ENCODE results near the gene TUFT1.

The TUFT1 gene

DNA sequence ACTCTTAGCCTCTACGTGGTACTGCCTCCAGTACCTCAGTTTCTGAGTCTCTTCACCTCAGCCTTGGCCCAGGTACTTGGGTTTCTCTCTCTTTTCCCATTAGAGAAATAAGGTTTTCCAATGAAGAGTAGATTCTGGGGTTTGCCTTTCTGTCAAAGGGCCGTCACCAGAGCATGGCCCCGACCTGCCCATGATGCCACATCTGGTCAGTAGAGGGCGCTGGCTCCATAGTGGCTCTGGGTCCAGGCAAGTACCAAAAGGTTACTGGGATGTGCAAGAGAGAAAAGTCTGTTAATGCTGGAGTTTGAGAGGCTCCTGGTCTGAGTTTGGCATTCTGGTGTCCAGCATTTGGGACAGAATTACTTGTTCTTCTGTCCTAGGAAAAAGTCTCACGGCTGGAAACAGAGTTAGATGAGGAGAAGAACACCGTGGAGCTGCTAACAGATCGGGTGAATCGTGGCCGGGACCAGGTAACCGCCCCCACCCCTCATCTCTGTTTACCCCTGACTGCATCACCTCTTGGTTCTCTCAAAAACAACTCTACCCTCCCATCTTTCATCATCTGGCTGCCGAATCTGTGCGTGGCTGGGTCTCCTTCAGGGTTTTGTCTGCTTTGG is 5.3 kb upstream of the TUFT1 start:
- no peak overlapping the region for H3K27ac ChIP-seq
- TF ChIP-seq, protein P1, sequence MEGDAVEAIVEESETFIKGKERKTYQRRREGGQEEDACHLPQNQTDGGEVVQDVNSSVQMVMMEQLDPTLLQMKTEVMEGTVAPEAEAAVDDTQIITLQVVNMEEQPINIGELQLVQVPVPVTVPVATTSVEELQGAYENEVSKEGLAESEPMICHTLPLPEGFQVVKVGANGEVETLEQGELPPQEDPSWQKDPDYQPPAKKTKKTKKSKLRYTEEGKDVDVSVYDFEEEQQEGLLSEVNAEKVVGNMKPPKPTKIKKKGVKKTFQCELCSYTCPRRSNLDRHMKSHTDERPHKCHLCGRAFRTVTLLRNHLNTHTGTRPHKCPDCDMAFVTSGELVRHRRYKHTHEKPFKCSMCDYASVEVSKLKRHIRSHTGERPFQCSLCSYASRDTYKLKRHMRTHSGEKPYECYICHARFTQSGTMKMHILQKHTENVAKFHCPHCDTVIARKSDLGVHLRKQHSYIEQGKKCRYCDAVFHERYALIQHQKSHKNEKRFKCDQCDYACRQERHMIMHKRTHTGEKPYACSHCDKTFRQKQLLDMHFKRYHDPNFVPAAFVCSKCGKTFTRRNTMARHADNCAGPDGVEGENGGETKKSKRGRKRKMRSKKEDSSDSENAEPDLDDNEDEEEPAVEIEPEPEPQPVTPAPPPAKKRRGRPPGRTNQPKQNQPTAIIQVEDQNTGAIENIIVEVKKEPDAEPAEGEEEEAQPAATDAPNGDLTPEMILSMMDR (IDR thresholded peaks at IDR 0.05; ENCODE audit: low read depth, low read length): peak; percentile 99
- DNase-seq: peak; percentile 96
- H3K9me3 ChIP-seq (ENCODE audit: severe bottlenecking): no peaks in the 10 kb centered on the region
- no peaks in the 10 kb centered on the region for H3K27me3 ChIP-seq (ENCODE audit: insufficient read depth, low read depth, severe bottlenecking)
- H3K4me3 ChIP-seq (ENCODE audit: low read depth, low read length): no peak overlapping the region
- H3K36me3 ChIP-seq: no peaks in the 10 kb centered on the region

DNA sequence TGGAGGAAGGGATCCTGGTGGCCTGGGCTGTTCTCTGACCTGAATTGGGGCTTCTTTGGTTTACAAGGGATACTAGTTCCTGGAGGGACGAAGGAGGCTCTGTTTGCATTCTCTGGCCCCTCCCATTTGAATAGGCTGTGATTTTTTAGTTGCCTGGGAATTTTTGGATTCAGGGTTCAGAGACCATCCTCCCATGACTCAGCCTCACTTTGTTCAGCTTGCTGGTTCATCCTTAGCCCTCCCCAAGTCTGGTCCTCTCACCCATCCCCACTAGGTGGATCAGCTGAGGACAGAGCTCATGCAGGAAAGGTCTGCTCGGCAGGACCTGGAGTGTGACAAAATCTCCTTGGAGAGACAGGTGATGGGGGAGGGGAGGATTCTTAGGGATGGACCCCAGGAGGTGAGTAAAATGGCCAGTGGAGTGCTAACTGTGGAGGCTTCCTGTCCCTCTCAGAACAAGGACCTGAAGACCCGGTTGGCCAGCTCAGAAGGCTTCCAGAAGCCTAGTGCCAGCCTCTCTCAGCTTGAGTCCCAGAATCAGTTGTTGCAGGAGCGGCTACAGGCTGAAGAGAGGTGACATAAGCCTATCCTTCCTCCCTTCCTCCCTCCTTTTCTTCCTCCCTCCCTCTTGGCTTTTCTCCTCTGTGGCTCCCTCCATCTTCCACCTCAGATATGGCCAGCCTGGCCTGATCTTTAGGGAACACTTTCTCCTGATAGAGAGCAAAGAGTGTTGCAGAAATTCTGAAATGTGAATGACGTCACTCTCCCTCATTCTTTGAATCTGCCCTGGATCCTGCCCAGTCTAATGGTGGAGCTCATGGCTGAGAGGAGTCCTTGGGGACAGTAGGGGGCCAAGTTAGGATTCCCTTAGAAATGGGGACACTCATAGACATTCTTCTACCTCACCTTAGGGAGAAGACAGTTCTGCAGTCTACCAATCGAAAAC is 4.5 kb upstream of the TUFT1 start:
- DNase-seq: no peak
- Histone ChIP-seq H3K36me3 (no peaks in the 10 kb centered on the region), H3K27me3 (ENCODE audit: insufficient read depth, low read depth, severe bottlenecking) (no peaks in the 10 kb centered on the region), H3K9me3 (ENCODE audit: severe bottlenecking) (no peaks in the 10 kb centered on the region), H3K4me3 (ENCODE audit: low read depth, low read length) (no peak overlapping the region), H3K27ac (no peak overlapping the region)
- TF ChIP-seq, protein P1 (IDR thresholded peaks at IDR 0.05; ENCODE audit: low read depth, low read length): no peak

DNA sequence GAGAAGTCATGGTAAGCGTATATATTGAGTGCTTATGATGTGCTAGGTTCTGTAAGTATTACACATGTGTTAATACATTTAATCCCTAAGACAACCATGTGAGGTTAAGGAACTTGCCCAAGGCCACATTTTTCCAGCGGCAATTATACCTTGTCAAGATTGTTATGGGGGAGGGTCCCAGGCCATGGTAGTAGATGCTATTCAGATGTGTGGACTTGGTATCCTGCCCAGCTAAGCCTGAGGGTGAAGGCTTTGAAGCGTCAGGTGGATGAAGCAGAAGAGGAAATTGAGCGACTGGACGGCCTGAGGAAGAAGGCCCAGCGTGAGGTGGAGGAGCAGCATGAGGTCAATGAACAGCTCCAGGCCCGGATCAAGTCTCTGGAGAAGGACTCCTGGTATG is 3.6 kb upstream of the TUFT1 start:
- no peaks in the 10 kb centered on the region for H3K27me3 ChIP-seq (ENCODE audit: insufficient read depth, low read depth, severe bottlenecking)
- no peak overlapping the region for H3K27ac ChIP-seq
- H3K4me3 ChIP-seq (ENCODE audit: low read depth, low read length): no peak overlapping the region
- H3K9me3 ChIP-seq (ENCODE audit: severe bottlenecking): no peaks in the 10 kb centered on the region
- TF ChIP-seq, protein P1 (IDR thresholded peaks at IDR 0.05; ENCODE audit: low read depth, low read length): no peak
- no peaks in the 10 kb centered on the region for H3K36me3 ChIP-seq
- DNase-seq: no peak

DNA sequence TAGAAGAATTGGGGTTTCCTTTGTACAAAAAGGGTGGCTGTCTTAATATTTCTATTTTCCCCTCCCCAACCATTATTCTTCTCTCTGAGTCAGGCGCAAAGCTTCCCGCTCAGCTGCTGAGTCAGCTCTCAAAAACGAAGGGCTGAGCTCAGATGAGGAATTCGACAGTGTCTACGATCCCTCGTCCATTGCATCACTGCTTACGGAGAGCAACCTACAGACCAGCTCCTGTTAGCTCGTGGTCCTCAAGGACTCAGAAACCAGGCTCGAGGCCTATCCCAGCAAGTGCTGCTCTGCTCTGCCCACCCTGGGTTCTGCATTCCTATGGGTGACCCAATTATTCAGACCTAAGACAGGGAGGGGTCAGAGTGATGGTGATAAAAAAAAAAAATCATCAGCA is 3.0 kb upstream of the TUFT1 start:
- Histone ChIP-seq H3K27me3 (ENCODE audit: insufficient read depth, low read depth, severe bottlenecking) (no peaks in the 10 kb centered on the region), H3K9me3 (ENCODE audit: severe bottlenecking) (no peaks in the 10 kb centered on the region), H3K27ac (no peak overlapping the region), H3K36me3 (no peaks in the 10 kb centered on the region), H3K4me3 (ENCODE audit: low read depth, low read length) (no peak overlapping the region)
- TF ChIP-seq, protein P1 (IDR thresholded peaks at IDR 0.05; ENCODE audit: low read depth, low read length): no peak
- DNase-seq: no peak

DNA sequence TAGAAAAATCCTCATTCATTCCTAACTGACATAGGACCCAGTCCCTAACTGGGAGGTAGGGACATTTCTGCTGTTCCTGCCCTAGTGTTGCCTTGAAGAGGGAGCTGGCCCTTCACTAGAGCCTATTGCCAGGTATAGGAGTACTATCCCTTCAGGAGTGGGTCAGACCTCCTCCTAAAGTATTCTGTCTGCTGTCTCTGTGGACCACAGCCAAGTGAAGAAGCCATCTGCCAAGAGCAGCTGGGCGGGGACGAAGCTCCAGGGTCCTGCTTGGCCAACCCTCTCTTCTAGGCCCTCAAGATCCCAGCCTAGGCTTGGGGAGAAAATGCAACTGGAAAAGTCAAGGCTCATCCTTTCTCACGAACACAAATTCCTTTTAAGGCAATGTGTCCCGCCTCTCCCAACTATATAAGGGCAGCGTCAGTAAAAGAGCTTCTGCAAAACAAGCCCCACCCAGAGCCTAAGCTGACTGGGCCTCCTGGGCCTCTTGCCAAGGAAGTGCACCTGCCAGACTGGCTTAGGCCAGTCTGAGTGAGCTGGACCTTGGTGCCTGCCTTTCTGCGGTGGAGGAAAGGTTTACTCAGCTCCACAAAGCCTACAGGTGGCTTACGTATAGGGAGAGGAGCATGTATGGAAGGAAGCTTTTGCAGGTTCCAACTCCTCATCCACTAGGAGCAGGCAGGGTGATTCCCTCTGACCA is 638 bp upstream of the TUFT1 start:
- DNase-seq: peak; percentile 94
- peak overlapping the region; percentile 57 for H3K27ac ChIP-seq
- H3K9me3 ChIP-seq (ENCODE audit: severe bottlenecking): no peaks in the 10 kb centered on the region
- no peaks in the 10 kb centered on the region for H3K27me3 ChIP-seq (ENCODE audit: insufficient read depth, low read depth, severe bottlenecking)
- 0 out of 2 replicates have a peak, but pooled peaks cover 3% of the 10 kb centered on the region for H3K36me3 ChIP-seq
- H3K4me3 ChIP-seq (ENCODE audit: low read depth, low read length): peak overlapping the region; percentile 76
- TF ChIP-seq, protein P1 (IDR thresholded peaks at IDR 0.05; ENCODE audit: low read depth, low read length): no peak
